Liver (tissue), 9 donors: Measurements from ENCODE around the gene PRDX1. TPM values are rescaled to one million over a fixed set of nuclear protein-coding genes. Genes with fewer than 3 reads are reported as not detected.

Experiments
- DNase-seq: peaks from one replicate; pipeline ENCODE4 v3.0.0-alpha.2; 2017; ENCODE audit warnings: low spot score
- H3K27ac ChIP-seq, 2 donors: one replicate each; pipeline ENCODE4 v1.7.0; 2013; ENCODE audit warnings: inconsistent platforms in 2 of 2, low read length in 2 of 2, control low read depth in 1 of 2, low read depth in 1 of 2, mild to moderate bottlenecking in 1 of 2
- H3K27me3 ChIP-seq, 4 donors: one replicate each; pipeline versions ENCODE4 v1.6.1 to v1.7.0; 2013; ENCODE audit warnings: low read length in 3 of 4, inconsistent platforms in 1 of 4, mild to moderate bottlenecking in 1 of 4, moderate library complexity in 1 of 4; ENCODE audit not compliant: control insufficient read depth in 4 of 4, insufficient read depth in 4 of 4
- H3K36me3 ChIP-seq, 4 donors: one replicate each; pipeline versions ENCODE4 v1.6.1 to v1.7.0; 2013; ENCODE audit warnings: low read length in 3 of 4, mild to moderate bottlenecking in 3 of 4, low read depth in 1 of 4, moderate library complexity in 1 of 4; ENCODE audit not compliant: control insufficient read depth in 4 of 4, insufficient read depth in 3 of 4
- H3K4me1 ChIP-seq, 4 donors: one replicate each; pipeline versions ENCODE4 v1.6.1 to v1.7.0; 2013; ENCODE audit warnings: low read length in 3 of 4, mild to moderate bottlenecking in 3 of 4, moderate library complexity in 1 of 4; ENCODE audit not compliant: control insufficient read depth in 4 of 4, insufficient read depth in 4 of 4
- H3K4me3 ChIP-seq, 3 donors: one replicate each; pipeline versions ENCODE4 v1.6.1 to v1.7.0; 2013; ENCODE audit warnings: low read length in 3 of 3, control low read depth in 1 of 3, low read depth in 1 of 3, mild to moderate bottlenecking in 1 of 3
- H3K9ac ChIP-seq, 2 donors: one replicate each; pipeline ENCODE4 v1.7.0; 2013; ENCODE audit warnings: low read length in 2 of 2, mild to moderate bottlenecking in 2 of 2, moderate library complexity in 2 of 2, control low read depth in 1 of 2, low read depth in 1 of 2
- H3K9me3 ChIP-seq, 4 donors: one replicate each; pipeline versions ENCODE4 v1.6.1 to v1.7.0; 2013; ENCODE audit warnings: low read length in 3 of 4; ENCODE audit not compliant: control insufficient read depth in 4 of 4
- ATF3 ChIP-seq: IDR thresholded peaks from 2 replicates; pipeline ENCODE4 v1.6.1; 2016; ENCODE audit warnings: antibody characterized with exemption
- EGR1 ChIP-seq, 2 donors: IDR thresholded peaks; 2 replicates each; pipeline ENCODE4 v1.6.1; 2016 to 2018; ENCODE audit warnings: antibody characterized with exemption in 2 of 2, low read depth in 2 of 2
- FOXA1 ChIP-seq: IDR thresholded peaks from 2 replicates; pipeline ENCODE4 v1.6.1; 2016; ENCODE audit warnings: antibody characterized with exemption
- FOXA2 ChIP-seq: IDR thresholded peaks from 2 replicates; pipeline ENCODE4 v1.6.1; 2016; ENCODE audit warnings: antibody characterized with exemption
- HNF4A ChIP-seq, 2 donors: conservative IDR thresholded peaks; 2 replicates each; pipeline ENCODE4 v1.6.1; 2016; ENCODE audit warnings: antibody characterized with exemption in 2 of 2, mild to moderate bottlenecking in 2 of 2
- JUND ChIP-seq, 2 donors: IDR thresholded peaks; 2 replicates each; pipeline ENCODE4 v1.6.1; 2016; ENCODE audit warnings: antibody characterized with exemption in 2 of 2
- RAD21 ChIP-seq, 2 donors: IDR thresholded peaks; 2 replicates each; pipeline ENCODE4 v1.6.1; 2016; ENCODE audit warnings: antibody characterized with exemption in 2 of 2, mild to moderate bottlenecking in 2 of 2
- SP1 ChIP-seq: IDR thresholded peaks from 2 replicates; pipeline ENCODE4 v1.6.1; 2018; ENCODE audit warnings: antibody characterized with exemption, mild to moderate bottlenecking
- YY1 ChIP-seq: IDR thresholded peaks from 2 replicates; pipeline ENCODE4 v1.6.1; 2016; ENCODE audit warnings: antibody characterized with exemption, mild to moderate bottlenecking
- WGBS: extraction: QIAGEN DNeasy Blood & Tissue Kit; methylation state at CpG from one replicate; pipeline ENCODE4 v1.1.7; 2013; 5-methylcytosine and 5-hydroxymethylcytosine counted together
- polyA plus RNA-seq, 2 donors: library from polyadenylated mRNA; stranded (reverse) in 1 of 2; unstranded in 1 of 2; fragments of 200-250 nt in 1 of 2; fragments of >200 nt in 1 of 2; fragmentation: Nextera tagmentation in 1 of 2; extraction: Ambion mirVana in 1 of 2; gene quantifications; one replicate each; pipeline versions ENCODE4 v1.2.1 to v1.2.3, GENCODE V29; 2013 to 2015
- total RNA-seq, 2 donors: library from RNA; depleted of rRNA; stranded (reverse); fragments of >200 nt; gene quantifications; one replicate each; pipeline ENCODE4 v1.2.3, GENCODE V29; 2014
- TF ChIP-seq, protein P1 (sequence below): fragments of 150-350 bp; IDR thresholded peaks from 2 replicates; pipeline ENCODE4 v1.5.1; 2017; ENCODE audit warnings: improper control_type of control experiment, low read depth, low read length; ENCODE audit not compliant: missing input control
- TF ChIP-seq, protein P2 (sequence below): IDR thresholded peaks from 2 replicates; pipeline ENCODE4 v1.6.1; 2016; ENCODE audit warnings: antibody characterized with exemption
- donor health status: healthy.
- donor health status: healthy.
- donor health status: healthy.
- donor health status: healthy.
- donor health status: healthy.

The PRDX1 gene
- total and polyA plus RNA-seq, 4 donors: 270 to 623 (median 397) TPM

DNA sequence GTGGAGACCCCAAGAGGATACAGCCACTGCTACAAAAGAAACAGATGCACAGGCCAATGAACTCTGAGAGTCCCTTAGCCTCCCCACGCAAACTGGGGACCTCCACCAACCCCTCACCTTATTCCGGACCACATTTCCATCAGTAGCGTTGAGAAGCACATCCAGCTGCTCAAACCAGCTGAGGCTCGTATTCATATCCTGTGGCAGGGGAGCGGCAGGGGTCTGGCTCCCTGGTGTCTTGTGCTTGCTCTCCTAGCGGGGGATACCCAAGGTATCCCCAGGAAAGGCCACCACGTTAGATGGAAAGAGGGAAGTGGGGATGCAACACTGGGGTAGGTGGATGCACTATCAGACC, 22.3 kb downstream of the PRDX1 start:
- TF ChIP-seq HNF4A (conservative IDR thresholded peaks at IDR 0.05) (no peak), JUND (IDR thresholded peaks at IDR 0.05) (no peak), SP1 (no peak), FOXA1 (no peak)
- no peaks in the 10 kb centered on the region for H3K36me3 ChIP-seq
- no peak for DNase-seq
- H3K4me1 ChIP-seq: peaks cover 10 to 50% (median 38%) of the 10 kb centered on the region in 4 donors
- peak overlapping the region; percentile 45 to 58 for H3K27ac ChIP-seq
- peak overlapping the region; percentile 31 to 78 for H3K9ac ChIP-seq
- peak overlapping the region; percentile 53 to 77 (median 68) for H3K4me3 ChIP-seq
- 18% methylated on average over 7 of the region's 7 CpGs for WGBS
- H3K27me3 ChIP-seq: no peaks in the 10 kb centered on the region
- no peaks in the 10 kb centered on the region for H3K9me3 ChIP-seq

GRCh38 chr1:45498279-45498678, 23.4 kb downstream of the PRDX1 start:
- Histone ChIP-seq H3K4me3 (no peak overlapping the region), H3K9ac (no peak overlapping the region)
- DNase-seq: no peak

GRCh38 chr1:45493116-45493697, 28.5 kb downstream of the PRDX1 start:
- H3K4me1 ChIP-seq: peaks cover 2 to 26% (median 14%) of the 10 kb centered on the region in 4 donors
- TF ChIP-seq RAD21 (IDR thresholded peaks at IDR 0.05): peak; percentile 88 to 90
- TF ChIP-seq, protein P1, sequence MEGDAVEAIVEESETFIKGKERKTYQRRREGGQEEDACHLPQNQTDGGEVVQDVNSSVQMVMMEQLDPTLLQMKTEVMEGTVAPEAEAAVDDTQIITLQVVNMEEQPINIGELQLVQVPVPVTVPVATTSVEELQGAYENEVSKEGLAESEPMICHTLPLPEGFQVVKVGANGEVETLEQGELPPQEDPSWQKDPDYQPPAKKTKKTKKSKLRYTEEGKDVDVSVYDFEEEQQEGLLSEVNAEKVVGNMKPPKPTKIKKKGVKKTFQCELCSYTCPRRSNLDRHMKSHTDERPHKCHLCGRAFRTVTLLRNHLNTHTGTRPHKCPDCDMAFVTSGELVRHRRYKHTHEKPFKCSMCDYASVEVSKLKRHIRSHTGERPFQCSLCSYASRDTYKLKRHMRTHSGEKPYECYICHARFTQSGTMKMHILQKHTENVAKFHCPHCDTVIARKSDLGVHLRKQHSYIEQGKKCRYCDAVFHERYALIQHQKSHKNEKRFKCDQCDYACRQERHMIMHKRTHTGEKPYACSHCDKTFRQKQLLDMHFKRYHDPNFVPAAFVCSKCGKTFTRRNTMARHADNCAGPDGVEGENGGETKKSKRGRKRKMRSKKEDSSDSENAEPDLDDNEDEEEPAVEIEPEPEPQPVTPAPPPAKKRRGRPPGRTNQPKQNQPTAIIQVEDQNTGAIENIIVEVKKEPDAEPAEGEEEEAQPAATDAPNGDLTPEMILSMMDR: peak; percentile 51
- TF ChIP-seq, protein P2, sequence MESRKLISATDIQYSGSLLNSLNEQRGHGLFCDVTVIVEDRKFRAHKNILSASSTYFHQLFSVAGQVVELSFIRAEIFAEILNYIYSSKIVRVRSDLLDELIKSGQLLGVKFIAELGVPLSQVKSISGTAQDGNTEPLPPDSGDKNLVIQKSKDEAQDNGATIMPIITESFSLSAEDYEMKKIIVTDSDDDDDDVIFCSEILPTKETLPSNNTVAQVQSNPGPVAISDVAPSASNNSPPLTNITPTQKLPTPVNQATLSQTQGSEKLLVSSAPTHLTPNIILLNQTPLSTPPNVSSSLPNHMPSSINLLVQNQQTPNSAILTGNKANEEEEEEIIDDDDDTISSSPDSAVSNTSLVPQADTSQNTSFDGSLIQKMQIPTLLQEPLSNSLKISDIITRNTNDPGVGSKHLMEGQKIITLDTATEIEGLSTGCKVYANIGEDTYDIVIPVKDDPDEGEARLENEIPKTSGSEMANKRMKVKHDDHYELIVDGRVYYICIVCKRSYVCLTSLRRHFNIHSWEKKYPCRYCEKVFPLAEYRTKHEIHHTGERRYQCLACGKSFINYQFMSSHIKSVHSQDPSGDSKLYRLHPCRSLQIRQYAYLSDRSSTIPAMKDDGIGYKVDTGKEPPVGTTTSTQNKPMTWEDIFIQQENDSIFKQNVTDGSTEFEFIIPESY: no peak
- no peaks in the 10 kb centered on the region for H3K27me3 ChIP-seq
- WGBS: 76% methylated on average over 2 of the region's 2 CpGs
- H3K27ac ChIP-seq: no peak overlapping the region
- no peak overlapping the region for H3K4me3 ChIP-seq
- H3K9ac ChIP-seq: no peak overlapping the region
- DNase-seq: peak; percentile 60
- H3K9me3 ChIP-seq: no peaks in the 10 kb centered on the region
- no peaks in the 10 kb centered on the region for H3K36me3 ChIP-seq

More at GRCh38 chr1:45498279-45498678, 23.4 kb downstream of the PRDX1 start:
- TF ChIP-seq ATF3 (no peak), YY1 (no peak), RAD21 (IDR thresholded peaks at IDR 0.05) (no peak), FOXA2 (no peak), EGR1 (IDR thresholded peaks at IDR 0.05; ENCODE audit: low read depth in 2 of 2) (no peak)
- Histone ChIP-seq H3K9me3 (no peaks in the 10 kb centered on the region), H3K27ac (no peak overlapping the region), H3K27me3 (no peaks in the 10 kb centered on the region), H3K36me3 (no peaks in the 10 kb centered on the region), H3K4me1 (peaks cover 6 to 38% (median 27%) of the 10 kb centered on the region in 4 donors)
